T-helper 17 cell (primary cell): ENCODE results near the gene FAT1. TPM values are rescaled to one million over a fixed set of nuclear protein-coding genes. Genes with fewer than 3 reads are reported as not detected.

ENCODE experiments used
- ATAC-seq: fragments of 150-1000 bp; cut with Tn5 transposase; 2 replicates; pipeline ENCODE4 v1.10.0; 2021; ENCODE audit warnings: mild to moderate bottlenecking, moderate library complexity
- DNase-seq, 3 donors: peaks; one replicate each; pipeline versions ENCODE4 v3.0.0 to v3.0.0-alpha.2; 2020 to 2021
- H3K9me3 ChIP-seq: one replicate; pipeline ENCODE4 v1.7.0; 2013; ENCODE audit warnings: low read length, mild to moderate bottlenecking; ENCODE audit not compliant: control insufficient read depth, poor library complexity, severe bottlenecking
- H3K27ac Mint-ChIP-seq: one replicate; pipeline ENCODE4 v1.8.0; 2022; ENCODE audit warnings: mild to moderate bottlenecking, moderate library complexity, mixed read lengths
- H3K27me3 Mint-ChIP-seq: one replicate; pipeline ENCODE4 v1.8.0; 2022; ENCODE audit warnings: mixed read lengths
- H3K36me3 Mint-ChIP-seq: one replicate; pipeline ENCODE4 v1.8.0; 2022; ENCODE audit warnings: low read depth, mixed read lengths
- H3K4me1 Mint-ChIP-seq: one replicate; pipeline ENCODE4 v1.8.0; 2022; ENCODE audit warnings: mild to moderate bottlenecking, mixed read lengths
- H3K4me3 Mint-ChIP-seq: one replicate; pipeline ENCODE4 v1.8.0; 2022; ENCODE audit warnings: mild to moderate bottlenecking, moderate library complexity, mixed read lengths
- total RNA-seq, 4 donors: library from RNA in 2 of 4; stranded (reverse) in 2 of 4; gene quantifications; one replicate each; pipeline ENCODE4 v1.2.3 and lab custom pipeline; 2022 to 2026

Gene FAT1
- total RNA-seq, 2 donors from 2014 or later = not detected

GRCh38 chr4:186591651-186592050, 132.0 kb downstream of the FAT1 start:
- H3K36me3 Mint-ChIP-seq = no peaks in the 10 kb centered on the region
- H3K9me3 ChIP-seq = no peaks in the 10 kb centered on the region
- DNase-seq (no peak), ATAC-seq (no peak)
- H3K4me1 Mint-ChIP-seq = no peaks in the 10 kb centered on the region
- no peak overlapping the region for H3K27ac Mint-ChIP-seq
- H3K27me3 Mint-ChIP-seq = peaks cover 4% of the 10 kb centered on the region
- H3K4me3 Mint-ChIP-seq = no peak overlapping the region

DNA sequence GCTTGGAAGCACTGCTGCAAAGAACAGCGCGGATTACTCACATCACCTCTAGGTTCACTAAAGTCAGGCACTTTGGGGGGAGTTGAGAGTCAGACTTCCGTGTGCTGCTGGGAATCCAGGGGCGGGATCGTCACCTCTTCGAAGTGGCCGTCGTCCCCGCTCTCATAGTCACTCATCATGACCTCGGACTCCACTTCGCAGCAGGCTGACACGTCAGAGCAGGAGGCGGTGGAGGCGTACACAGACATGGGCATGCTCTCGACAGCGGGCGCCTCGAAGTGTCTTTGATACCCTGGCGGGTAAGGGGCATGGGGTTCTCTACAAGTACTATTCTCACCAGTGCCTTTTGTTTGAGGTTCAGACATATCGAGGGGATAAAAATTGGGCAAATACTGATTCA, 135.2 kb downstream of the FAT1 start:
- H3K4me3 Mint-ChIP-seq = no peak overlapping the region
- DNase-seq (no peak), ATAC-seq (no peak)
- no peaks in the 10 kb centered on the region for H3K36me3 Mint-ChIP-seq
- no peaks in the 10 kb centered on the region for H3K9me3 ChIP-seq
- H3K4me1 Mint-ChIP-seq = peaks cover 4% of the 10 kb centered on the region
- H3K27me3 Mint-ChIP-seq = peaks cover 11% of the 10 kb centered on the region
- H3K27ac Mint-ChIP-seq = no peak overlapping the region

DNA sequence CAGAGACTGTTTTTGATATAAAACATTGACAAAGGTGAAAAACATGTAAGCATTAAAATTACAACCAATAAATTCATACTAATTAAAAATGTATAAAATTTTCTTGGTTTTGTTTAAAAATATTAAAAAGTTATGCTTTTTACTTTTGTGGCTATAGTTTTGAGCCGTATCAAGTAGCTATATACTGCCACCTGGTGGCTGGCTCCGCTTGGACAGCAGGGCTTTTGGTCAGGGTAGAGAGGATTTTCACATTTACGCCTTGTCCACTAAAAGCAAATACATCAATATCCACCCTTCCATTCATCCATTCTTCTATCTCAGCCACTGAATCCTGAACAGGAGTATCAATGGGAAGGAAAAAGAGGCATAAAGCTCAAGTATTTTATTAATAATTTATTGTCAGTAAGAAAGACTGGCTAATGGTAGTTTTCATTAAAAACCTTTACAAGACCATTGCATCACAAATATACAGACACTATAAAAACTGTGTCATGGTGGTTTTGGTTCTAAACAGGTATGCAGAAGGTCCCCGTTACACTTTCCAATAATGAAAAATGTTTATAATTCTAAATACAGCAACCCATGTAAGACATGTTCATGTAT, 136.1 kb downstream of the FAT1 start:
- Mint-ChIP-seq H3K27me3 (peaks cover 7% of the 10 kb centered on the region), H3K27ac (no peak overlapping the region), H3K4me1 (peaks cover 4% of the 10 kb centered on the region), H3K36me3 (no peaks in the 10 kb centered on the region), H3K4me3 (no peak overlapping the region)
- ATAC-seq (peak; percentile 57), DNase-seq (peak; percentile 10 to 47 (median 22))
- no peaks in the 10 kb centered on the region for H3K9me3 ChIP-seq

DNA sequence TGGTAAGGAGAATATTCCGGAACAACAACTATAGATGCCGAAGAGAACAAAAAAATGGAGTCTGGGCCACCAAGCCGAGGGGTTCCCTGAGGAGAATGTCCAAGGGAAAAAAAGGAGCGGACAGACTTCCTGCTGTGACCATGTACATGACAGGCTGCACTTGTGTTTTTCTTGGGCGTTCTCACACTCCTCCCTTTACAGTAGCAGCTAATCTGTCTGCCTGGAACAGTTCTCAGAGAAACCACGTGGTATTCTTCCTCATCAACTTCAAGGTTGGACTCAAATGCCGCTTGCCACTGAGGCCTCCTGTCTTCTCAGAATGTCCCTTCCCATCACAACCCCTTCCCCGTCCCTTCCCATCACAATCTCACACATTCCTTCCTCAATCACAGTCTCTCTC, 137.5 kb downstream of the FAT1 start:
- H3K4me3 Mint-ChIP-seq = no peak overlapping the region
- no peaks in the 10 kb centered on the region for H3K9me3 ChIP-seq
- H3K27me3 Mint-ChIP-seq = peaks cover 7% of the 10 kb centered on the region
- no peak overlapping the region for H3K27ac Mint-ChIP-seq
- ATAC-seq (no peak), DNase-seq (no peak)
- H3K36me3 Mint-ChIP-seq = no peaks in the 10 kb centered on the region
- H3K4me1 Mint-ChIP-seq = peaks cover 4% of the 10 kb centered on the region

GRCh38 chr4:186584912-186585311, 138.7 kb downstream of the FAT1 start:
- Mint-ChIP-seq H3K36me3 (no peaks in the 10 kb centered on the region), H3K27me3 (peaks cover 7% of the 10 kb centered on the region), H3K4me3 (no peak overlapping the region), H3K4me1 (peaks cover 4% of the 10 kb centered on the region), H3K27ac (no peak overlapping the region)
- H3K9me3 ChIP-seq = no peaks in the 10 kb centered on the region
- DNase-seq (no peak), ATAC-seq (no peak)

GRCh38 chr4:186581421-186581820, 142.2 kb downstream of the FAT1 start:
- ATAC-seq (no peak), DNase-seq (no peak)
- peaks cover 7% of the 10 kb centered on the region for H3K27me3 Mint-ChIP-seq
- H3K9me3 ChIP-seq = no peaks in the 10 kb centered on the region
- H3K27ac Mint-ChIP-seq = no peak overlapping the region
- H3K36me3 Mint-ChIP-seq = no peaks in the 10 kb centered on the region
- H3K4me3 Mint-ChIP-seq = no peak overlapping the region
- H3K4me1 Mint-ChIP-seq = peaks cover 4% of the 10 kb centered on the region

DNA sequence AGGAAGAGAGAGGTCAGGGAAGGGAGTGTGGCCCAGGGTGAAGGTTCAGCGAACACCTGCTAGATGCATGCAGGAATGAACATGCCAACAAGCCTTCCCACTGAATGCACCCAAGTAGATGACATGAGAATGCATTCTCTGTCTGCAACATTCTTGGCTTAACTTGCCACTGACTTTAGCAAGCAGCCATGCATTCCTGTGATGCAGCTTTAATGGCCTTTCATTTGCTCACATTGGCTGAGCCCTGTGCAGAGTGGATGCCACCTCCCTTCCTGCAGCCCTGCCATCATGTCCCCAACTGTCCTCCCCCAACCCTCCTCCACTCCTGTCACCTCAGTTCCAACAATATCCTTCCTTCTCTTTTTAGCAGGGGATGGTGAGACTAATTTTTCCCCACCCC, 143.0 kb downstream of the FAT1 start:
- ATAC-seq (no peak), DNase-seq (no peak)
- H3K9me3 ChIP-seq = no peaks in the 10 kb centered on the region
- H3K27me3 Mint-ChIP-seq = peaks cover 7% of the 10 kb centered on the region
- H3K4me3 Mint-ChIP-seq = no peak overlapping the region
- H3K4me1 Mint-ChIP-seq = peaks cover 4% of the 10 kb centered on the region
- no peak overlapping the region for H3K27ac Mint-ChIP-seq
- no peaks in the 10 kb centered on the region for H3K36me3 Mint-ChIP-seq

- ATAC-seq (no peak), DNase-seq (no peak)
- Mint-ChIP-seq H3K4me3 (no peak overlapping the region), H3K27ac (no peak overlapping the region), H3K4me1 (no peaks in the 10 kb centered on the region), H3K27me3 (peaks cover 16% of the 10 kb centered on the region), H3K36me3 (peaks cover 2% of the 10 kb centered on the region)
- H3K9me3 ChIP-seq = no peaks in the 10 kb centered on the region
Observed at GRCh38 chr4:186570193-186570996, 153.3 kb downstream of the FAT1 start.

GRCh38 chr4:186569533-186570192, 154.0 kb downstream of the FAT1 start:
- Mint-ChIP-seq H3K4me1 (no peaks in the 10 kb centered on the region), H3K27ac (no peak overlapping the region), H3K27me3 (peaks cover 20% of the 10 kb centered on the region), H3K4me3 (no peak overlapping the region), H3K36me3 (peaks cover 2% of the 10 kb centered on the region)
- ATAC-seq (no peak), DNase-seq (no peak)
- H3K9me3 ChIP-seq = no peaks in the 10 kb centered on the region

- ATAC-seq (no peak), DNase-seq (no peak)
- no peak overlapping the region for H3K4me3 Mint-ChIP-seq
- H3K9me3 ChIP-seq = no peaks in the 10 kb centered on the region
- H3K27me3 Mint-ChIP-seq = peaks cover 18% of the 10 kb centered on the region
- H3K4me1 Mint-ChIP-seq = no peaks in the 10 kb centered on the region
- H3K27ac Mint-ChIP-seq = no peak overlapping the region
- peaks cover 2% of the 10 kb centered on the region for H3K36me3 Mint-ChIP-seq
Observed at GRCh38 chr4:186566068-186566467, 157.6 kb downstream of the FAT1 start.

DNA sequence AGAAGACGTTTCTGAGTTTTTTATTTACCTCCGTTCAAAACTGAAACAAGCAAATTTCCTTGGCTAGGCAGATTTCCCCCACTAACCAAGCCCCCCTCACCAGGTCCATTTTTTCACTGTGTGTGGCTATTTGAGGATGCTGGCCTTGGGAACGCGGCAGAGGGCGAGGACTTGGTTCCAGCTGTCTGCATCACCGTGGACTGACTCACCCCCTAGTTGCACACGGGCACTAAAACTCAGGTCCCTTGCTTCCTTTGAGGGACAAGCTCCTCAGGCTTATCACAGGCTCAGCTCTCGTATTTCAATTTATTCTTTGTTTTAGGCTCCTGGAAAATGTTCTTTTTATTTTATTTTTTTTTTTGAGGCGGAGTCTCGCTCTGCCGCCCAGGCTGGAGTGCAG, 159.9 kb downstream of the FAT1 start:
- no peaks in the 10 kb centered on the region for H3K36me3 Mint-ChIP-seq
- H3K4me1 Mint-ChIP-seq = no peaks in the 10 kb centered on the region
- H3K4me3 Mint-ChIP-seq = no peak overlapping the region
- DNase-seq (no peak), ATAC-seq (no peak)
- no peaks in the 10 kb centered on the region for H3K9me3 ChIP-seq
- no peak overlapping the region for H3K27ac Mint-ChIP-seq
- H3K27me3 Mint-ChIP-seq = peaks cover 10% of the 10 kb centered on the region

- ATAC-seq = no peak
- H3K36me3 Mint-ChIP-seq = no peaks in the 10 kb centered on the region
- no peaks in the 10 kb centered on the region for H3K9me3 ChIP-seq
- peaks cover 10% of the 10 kb centered on the region for H3K27me3 Mint-ChIP-seq
- H3K27ac Mint-ChIP-seq = no peak overlapping the region
- no peak for DNase-seq
- H3K4me1 Mint-ChIP-seq = no peaks in the 10 kb centered on the region
- H3K4me3 Mint-ChIP-seq = no peak overlapping the region
Observed at GRCh38 chr4:186561748-186562147, 161.9 kb downstream of the FAT1 start.

GRCh38 chr4:186560647-186561046, 163.0 kb downstream of the FAT1 start:
- ATAC-seq = no peak
- H3K27me3 Mint-ChIP-seq = peaks cover 11% of the 10 kb centered on the region

More at GRCh38 chr4:186560647-186561046, 163.0 kb downstream of the FAT1 start:
- DNase-seq = no peak
- peak overlapping the region; percentile 10 for H3K27ac Mint-ChIP-seq
- no peaks in the 10 kb centered on the region for H3K36me3 Mint-ChIP-seq
- H3K9me3 ChIP-seq = no peaks in the 10 kb centered on the region
- H3K4me1 Mint-ChIP-seq = no peaks in the 10 kb centered on the region
- H3K4me3 Mint-ChIP-seq = no peak overlapping the region
